NB4 (cell line): ENCODE measurements around the gene ALDH1L2.

Source experiments
- TF ChIP-seq, protein P1 (sequence below): IDR thresholded peaks from one replicate; pipeline ENCODE4 v1.5.1; 2012; ENCODE audit warnings: low read depth, low read length
- TF ChIP-seq, protein P2 (sequence below): IDR thresholded peaks from 2 replicates; pipeline ENCODE4 v1.6.1; 2011; ENCODE audit warnings: low read depth, low read length

DNA sequence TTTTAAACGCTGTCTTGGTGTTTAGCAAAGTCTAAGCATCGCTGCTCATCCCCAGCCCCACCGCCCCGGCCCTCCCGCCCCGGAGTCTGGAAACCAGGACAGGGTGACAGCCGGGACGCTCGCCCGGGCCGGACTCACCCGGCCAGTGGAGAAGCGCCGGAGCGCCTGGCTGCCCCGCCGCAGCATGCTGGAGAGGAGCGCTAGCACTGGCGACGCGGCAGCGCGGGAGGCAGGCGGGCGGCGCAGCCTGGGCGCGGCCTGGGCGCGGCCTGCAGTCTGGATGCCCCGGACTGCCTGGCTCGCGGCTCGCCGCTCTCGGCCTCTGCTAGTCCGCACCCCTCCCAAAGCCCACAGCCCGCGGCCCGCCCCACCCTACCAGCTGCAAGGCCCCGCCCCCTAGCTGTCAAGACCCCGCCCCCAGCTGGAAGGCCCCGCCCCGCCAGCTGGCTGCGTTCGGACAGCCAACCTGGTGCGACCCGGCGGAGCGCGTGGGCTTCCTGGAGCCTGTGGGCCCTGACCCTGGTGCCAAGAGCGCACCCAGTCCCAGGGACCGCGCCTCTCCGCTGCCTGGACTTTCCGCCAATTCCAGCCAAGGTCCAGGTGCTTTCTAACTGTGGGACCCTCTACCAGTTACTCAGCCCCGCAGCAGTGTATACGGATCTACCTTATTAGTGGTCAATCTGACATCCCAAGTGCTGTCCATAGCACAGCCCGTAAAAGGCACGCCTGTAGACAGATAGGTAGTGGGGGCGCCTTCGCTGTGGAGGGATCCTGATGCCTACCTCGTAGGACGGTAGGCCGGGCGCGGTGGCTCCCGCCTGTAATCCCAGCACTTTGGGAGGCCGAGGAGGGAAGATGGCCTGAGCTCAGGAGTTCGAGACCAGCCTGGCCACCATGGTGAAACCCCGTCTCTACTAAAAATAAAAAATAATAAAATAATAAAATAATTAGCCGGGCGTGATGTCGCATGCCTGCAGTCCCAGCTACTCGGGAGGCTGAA lies at the start of gene ALDH1L2:
- TF ChIP-seq, protein P1, sequence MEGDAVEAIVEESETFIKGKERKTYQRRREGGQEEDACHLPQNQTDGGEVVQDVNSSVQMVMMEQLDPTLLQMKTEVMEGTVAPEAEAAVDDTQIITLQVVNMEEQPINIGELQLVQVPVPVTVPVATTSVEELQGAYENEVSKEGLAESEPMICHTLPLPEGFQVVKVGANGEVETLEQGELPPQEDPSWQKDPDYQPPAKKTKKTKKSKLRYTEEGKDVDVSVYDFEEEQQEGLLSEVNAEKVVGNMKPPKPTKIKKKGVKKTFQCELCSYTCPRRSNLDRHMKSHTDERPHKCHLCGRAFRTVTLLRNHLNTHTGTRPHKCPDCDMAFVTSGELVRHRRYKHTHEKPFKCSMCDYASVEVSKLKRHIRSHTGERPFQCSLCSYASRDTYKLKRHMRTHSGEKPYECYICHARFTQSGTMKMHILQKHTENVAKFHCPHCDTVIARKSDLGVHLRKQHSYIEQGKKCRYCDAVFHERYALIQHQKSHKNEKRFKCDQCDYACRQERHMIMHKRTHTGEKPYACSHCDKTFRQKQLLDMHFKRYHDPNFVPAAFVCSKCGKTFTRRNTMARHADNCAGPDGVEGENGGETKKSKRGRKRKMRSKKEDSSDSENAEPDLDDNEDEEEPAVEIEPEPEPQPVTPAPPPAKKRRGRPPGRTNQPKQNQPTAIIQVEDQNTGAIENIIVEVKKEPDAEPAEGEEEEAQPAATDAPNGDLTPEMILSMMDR, result no peak
- TF ChIP-seq, protein P2, sequence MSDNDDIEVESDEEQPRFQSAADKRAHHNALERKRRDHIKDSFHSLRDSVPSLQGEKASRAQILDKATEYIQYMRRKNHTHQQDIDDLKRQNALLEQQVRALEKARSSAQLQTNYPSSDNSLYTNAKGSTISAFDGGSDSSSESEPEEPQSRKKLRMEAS, result no peak
